GM21390 (cell line): ENCODE measurements around the gene STK38L.

ENCODE experiments used
- ATAC-seq: cut with Tn5 transposase; IDR thresholded peaks from one replicate; pipeline ENCODE4 v1.9.1; 2021; ENCODE audit not compliant: unreplicated experiment

The STK38L gene

DNA sequence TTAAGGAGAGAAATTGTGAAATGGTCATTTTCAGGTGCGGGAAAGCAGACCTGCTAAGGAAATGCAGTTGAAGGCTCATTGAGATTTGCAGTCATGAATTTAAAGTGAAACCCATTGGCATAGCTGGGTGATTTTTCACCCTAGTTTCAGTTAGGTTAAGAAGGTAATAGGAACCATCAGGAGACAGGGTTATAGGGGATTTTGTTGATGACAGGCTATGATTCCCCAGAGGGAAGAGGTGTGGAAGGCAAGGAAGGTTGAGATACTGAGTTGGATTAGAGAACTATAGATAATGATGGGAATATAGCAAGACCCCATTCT lies 65.9 kb downstream of the STK38L start:
- no peak for ATAC-seq

DNA sequence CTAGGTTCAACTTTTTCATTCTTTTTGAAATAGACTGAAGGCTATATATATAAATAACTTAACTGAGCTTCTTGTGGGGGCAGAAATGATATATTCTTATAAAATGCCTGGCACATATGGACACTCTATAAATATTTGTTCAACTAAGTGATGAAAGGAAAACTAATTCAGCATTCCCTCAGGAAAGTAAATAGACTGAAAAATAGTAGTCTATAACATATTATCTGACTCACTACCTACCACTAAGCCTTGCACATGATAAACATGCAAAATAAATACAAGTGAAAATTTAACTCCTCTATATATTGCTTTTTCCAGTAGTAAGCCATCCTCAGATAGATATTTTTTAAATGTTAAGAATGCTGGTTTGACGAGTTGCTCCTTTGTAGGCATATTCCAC lies 72.9 kb downstream of the STK38L start:
- ATAC-seq, result no peak

DNA sequence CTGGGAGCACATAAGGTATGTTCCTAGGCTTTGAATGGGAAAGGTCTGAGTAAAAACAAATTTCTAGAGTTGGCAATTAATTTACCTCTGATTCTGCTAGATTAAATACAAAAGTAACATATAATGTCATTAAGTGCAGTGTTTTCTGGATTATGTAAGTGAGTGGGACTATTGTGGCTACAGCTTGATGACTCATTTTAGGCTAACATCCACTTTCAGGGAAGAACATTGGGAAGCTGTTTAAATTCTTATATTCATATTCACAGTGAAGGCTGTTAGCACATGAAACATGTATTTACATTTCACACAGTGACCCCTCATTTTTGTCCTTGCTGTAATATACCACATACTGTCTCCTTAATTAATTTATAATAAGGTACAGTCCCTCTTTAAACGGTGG lies 75.3 kb downstream of the STK38L start:
- no peak for ATAC-seq

DNA sequence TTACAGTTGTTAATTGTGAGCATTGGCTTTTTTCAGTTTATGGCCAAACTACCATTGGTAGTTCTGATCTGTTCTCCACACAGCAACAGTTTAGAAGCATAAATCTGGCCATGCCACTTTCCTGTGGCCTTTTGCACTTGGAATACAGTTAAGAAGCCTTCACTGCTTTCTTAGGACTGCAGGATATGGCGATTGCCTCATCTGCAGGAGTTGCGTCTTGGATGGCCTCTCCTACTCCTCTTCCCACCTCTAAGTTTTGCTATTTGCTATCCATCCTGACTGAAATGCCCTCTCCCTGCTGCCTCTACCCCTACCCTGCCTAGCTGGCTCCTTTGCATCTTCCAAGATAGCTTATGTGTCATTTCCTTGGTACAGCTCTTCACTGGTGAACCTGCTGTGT lies 75.8 kb downstream of the STK38L start:
- ATAC-seq, result no peak

DNA sequence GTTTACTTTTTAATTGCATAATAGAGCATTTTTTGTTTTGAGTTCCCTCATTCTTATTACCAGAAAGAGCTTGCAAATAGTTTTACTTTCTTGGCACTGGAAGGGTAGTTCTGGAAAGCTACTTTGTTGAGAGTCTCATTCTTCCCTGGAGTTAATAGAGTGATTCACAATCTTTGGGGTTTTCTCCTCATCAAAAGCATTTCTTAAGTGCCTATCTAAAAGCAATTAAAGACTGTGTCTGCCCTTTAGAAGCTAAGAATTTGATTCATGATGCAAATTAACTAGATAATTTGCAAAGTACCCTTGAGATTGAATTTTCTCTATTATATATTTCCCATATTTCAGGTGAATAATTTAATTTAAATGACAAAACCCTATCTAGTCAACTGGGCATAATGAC lies 80.4 kb downstream of the STK38L start:
- no peak for ATAC-seq

DNA sequence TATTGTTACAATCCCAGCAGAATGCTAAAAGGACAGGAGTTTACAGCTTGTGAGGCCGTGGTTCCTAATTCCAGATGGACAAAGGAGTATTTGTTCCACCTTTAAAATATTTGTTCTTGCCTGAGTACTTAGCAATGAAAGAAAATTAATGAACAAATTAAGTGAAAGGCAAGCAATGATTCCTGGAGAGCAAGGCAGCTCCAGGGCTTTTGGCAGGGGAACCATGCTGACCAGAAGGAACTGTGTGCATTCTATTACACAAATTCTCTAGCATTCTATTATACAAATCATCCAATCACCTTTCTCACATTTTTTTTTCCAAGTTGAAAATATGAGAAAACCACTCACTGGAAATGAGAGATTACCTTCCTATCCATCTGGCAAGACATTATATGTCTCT lies 86.8 kb downstream of the STK38L start:
- no peak for ATAC-seq

DNA sequence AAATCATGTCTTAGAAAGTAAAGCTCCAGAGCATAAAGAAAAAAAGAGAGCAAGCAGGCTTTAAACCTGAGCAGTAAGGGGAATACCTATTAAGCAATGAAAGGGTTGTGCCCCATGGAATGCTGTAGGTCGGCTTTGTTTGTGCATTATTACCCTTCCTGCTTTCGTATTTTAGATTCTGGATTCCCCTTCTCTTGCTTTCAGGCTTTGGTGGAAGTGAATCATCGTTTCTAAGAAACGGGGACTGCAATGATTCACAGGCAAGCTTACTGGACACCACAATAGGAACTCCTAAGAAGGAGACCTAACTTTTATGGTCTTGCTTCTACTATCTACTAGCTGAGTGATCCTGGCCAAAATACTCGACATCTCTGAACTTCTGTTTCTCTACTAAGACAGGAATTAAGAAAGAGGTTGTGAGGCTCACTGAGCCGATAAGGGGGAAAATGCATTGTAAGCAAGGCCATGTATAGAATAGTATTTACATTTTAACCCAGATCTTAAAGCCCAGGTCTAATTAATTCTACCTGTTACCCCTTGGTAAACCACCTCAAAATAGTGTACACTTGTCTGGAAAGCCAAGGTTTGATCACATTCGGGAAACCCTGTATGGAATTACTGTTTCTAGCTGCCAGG lies 87.3 kb downstream of the STK38L start:
- ATAC-seq, result peak; percentile 42

DNA sequence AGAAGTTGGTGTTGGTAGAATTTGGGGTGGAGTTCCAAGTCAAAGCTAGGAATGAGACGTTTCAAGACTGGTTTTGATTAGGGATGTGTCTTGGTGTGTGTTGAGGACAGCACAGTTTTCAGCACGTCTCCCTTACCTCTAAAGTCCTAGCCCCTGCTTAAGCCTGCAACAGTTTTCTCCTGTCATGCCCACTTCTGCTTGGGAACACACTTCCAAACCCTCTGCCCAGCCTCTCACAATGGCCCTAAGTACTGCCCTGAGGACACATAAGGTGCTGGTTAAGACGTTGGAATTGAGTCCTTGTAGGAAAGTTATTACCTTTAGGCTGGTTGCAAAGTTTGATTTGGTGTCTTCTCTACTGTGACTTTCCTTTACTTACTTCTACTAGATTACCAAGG lies 87.8 kb downstream of the STK38L start:
- no peak for ATAC-seq

DNA sequence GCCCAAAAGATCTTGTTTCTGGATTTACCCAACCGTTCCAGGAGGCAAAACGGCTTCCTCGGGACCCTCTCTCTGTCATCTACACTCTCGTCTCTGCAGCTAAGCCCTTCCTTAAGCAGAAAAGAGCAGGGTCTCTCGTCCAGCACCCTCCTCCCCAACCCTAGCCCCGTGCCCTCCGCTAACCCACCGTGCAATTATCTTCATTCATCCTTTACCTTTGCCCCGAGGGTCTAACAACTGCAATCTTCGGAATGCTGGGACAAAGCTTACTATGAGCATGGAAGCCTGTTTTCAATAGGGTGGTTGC lies 88.3 kb downstream of the STK38L start:
- no peak for ATAC-seq

DNA sequence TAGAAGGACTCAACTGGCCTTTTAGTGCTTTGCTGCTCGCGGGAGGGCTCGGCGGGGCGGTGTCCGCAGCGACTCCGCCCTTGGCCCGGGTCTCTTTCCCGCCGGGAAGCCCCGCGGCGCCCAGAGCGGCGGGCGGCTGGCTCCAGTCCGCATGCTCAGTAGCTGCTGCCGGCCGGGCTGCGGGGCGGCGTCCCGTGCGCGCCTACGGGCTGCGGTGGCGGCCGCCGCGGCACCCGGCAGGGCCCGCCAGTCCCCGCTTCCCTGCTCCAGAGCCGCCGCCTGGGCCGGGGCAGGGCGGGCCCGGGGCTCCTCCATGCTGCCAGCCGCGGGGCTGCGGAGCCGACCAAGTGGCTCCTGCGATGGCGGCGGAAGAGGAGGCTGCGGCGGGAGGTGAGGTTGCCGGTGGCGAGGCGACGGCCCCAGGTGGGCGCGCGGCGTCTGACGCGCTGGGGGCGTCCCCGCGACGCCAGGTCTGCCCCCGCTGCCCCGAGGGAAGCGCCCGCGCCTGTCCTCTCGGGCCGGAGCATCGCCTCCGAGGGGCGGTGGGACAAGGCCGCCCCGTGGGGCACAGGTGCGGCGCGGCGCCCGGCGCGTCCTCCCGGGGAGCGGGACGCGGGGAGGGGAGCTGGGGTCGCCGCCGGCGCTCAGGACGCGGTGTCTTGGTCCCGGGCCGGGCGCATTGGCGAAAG lies 88.8 kb downstream of the STK38L start, which contains the start of gene BMAL2:
Gene BMAL2 (plus strand): TSS at position 123 of the 689 bp plus-strand sequence. CDS start 237 bp downstream, at position 360.
- ATAC-seq, result peak; percentile 34

DNA sequence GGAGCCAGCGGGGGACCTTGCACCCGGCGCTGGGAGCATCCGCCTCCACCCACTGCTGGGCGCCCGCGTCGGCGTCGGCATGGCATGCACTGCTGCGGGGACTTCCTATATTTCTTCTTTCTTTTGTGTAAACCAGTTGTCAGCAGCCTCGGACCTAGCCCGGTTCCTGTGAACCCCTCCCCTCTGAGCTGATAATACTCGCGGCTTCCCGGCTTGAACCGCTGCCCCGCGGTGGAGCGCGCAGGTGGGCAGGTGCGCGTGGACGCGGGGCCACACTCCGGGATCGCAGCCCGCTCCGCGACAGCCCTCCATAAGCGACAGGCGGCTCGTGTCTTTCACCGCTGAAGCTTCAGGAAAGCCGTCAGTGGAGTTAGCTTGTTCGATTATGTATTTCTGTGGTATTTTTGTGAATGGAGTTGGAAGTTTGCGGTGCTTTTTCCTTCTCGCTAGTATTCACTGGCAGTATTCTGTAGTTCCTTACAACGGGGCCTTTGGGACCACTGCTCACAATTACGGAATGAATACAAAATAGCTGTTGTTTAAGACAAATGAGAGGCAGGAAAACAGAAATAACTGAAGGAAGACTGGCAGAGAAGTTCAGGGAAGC lies 89.4 kb downstream of the STK38L start:
- ATAC-seq, result peak; percentile 20

DNA sequence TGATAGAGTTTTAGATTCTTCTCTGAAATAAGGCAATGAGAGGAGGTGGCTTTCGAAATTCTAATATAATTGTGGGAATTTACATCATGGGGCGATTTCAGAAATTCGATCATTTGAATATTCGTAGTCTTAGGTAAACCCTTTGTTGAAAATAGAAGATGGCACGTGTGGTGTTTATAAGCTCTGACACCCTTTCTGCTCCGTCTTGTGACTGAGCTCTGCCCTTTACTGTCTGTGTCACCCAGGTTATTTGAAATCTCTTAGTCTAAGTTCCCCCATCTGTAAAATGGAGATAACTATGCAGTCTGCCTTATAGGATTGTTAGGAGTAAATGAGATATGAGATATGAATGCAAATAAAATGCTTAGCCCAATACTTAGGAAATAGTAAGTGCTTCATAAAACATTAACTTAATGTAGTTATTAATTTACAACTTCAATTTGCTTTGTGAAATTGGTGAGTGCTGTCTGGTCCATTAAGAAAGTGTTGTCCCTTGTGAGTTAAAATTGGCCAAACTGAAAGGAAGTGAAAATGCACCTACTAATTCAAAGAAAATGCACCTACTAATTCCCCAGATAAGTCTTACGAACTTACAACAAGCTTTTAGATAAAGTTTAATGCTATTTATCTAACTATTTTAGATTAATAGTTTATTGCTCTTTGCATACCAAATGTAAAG lies 90.1 kb downstream of the STK38L start:
- no peak for ATAC-seq

DNA sequence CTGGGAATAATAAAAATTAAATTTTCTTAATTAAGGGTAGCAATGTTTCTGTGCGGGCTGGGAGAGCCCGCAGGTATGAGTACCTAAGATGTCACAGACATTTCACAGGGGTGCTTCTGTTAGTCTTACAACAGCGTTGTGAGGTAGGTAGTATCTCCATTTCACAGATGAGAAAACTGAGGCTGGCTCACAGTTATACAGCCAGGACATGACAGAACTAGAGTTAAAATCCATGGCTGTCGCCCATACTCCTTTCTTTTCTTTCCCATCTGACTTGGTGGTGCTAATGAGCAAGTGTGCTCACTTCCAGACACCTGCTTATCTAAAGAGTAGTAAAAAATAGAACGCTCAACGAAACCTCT lies 90.6 kb downstream of the STK38L start:
- no peak for ATAC-seq

DNA sequence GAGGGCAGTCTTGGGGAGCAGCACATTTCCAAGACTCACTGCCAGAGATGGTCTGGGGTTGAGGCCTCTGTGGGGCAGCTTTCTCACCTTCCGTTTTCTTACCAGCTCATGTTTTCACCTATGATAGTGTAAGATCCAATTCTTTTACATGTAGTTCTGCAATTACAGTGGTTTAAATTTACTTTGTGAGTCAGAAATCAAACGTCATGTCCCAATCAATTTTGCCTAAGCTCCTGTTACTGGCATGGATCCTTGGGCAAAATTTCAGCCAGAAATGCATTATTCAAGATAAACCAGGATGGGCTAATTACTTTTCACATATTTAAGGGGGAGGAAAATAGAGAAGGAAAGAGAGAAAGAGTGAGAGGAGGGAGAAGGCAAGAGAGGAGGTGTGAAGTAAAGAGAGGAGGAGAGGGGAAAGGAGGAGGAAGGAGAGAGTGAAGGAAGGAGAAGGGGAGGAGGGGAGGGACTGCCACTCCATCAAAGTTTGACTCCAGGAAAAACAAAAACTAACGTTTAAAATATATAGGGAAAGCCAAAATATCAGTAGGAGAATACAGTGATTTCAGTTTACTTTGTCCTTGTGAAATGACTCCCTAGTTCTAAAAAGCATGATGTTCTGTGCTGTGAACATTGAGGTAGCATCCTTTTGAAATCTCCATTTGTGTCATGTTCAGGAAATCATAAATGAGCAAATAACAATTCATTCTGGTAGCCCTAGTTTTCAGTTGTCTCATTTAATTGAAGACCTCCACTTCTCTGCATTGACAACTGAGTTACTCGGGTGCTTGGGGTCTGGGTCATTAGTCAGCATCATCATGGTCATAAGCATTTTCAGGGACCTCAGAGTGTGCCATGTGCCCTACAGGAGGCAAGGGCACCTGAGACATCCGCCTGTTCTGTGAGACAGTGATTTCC lies 91.5 kb downstream of the STK38L start:
- no peak for ATAC-seq

DNA sequence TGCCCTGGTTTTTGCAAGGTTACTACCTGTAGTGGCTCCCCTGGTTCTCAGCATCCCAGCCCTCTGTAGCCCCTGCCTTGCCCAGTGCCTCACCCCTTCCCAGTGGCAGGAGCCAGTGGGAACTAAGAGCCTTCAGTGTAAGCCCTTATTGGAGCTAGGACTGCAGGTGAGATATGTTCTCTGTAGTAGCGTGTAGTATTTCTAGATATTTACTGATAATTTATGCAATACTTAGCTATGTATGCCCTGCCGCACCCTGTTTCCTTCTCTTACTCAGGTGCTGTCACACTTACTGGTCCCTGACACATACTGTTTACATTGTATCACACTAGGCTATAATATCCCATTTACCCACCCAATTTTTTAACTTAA lies 92.2 kb downstream of the STK38L start:
- ATAC-seq, result no peak

DNA sequence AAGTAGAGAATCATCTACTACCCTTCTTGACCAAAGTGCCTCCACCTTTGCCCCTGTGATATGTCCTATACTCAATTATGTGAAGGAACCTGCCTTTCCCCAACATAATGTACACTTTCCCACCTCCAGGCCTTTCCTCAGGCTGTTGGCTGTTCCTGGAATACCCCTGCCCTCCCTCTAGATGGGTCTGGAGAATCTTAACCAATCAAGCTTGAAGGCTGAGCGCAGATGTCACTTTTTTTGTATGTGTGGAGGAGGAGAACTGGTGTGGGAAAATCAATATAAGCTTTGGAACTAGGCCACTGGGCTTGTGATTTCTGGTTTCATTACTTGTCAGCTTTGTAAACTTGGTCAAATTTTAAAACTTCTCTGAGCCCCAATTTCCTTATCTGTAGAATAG lies 93.3 kb downstream of the STK38L start:
- ATAC-seq, result no peak

DNA sequence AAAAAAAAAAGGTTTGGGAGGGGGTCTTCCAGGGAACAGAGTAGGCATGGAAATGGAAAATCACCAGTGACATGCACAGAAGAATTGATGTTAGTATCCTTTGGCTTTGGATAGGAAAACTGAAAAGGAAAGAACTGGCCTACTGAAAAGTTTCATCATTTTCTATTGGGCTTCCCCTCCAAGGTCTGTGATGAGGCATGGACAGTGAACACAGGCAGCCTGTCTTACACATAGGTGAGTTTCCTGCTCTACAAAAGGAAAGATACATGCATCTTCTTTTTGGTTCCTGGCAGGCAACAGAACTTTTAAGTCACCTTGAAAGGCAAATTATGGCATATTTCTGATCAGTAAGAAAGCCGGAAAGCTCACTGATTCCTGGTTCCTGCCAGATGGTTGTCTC lies 94.4 kb downstream of the STK38L start:
- ATAC-seq, result no peak

DNA sequence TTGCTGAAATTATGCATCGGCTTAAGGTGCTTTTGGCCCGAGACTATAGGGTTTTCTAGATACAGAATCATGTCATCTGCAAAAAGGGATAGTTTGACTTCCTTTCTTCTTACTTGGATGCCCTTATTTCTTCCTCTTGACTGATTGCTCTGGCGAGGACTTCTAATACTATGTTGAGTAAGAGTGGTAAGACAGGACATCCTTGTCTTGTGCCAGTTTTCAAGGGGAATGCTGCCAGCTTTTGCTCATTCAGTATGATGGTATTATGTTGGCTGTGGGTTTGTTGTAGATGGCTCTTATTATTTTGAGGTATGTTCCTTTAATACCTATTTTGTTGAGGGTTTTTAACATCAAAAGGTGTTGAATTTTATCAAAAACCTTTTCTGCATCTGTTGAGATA lies 96.9 kb downstream of the STK38L start:
- ATAC-seq, result no peak

DNA sequence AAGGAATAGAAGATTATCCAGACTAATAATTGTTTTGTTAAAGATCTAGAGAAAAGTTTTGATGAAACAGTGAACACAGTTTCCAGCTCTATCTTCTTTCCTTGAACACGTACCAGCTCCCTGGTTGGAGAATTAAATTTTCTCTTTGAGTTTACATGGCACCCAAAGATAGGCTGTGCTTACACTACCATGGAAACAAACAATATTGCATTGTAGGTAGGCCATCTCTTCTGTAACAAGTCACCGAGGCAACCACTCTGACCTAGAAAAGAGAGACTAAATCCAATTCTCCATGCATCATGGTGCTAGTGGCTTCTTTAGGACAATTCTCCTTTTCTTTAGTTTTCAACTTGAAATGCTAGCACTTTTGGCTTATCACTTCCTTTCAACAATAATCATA lies 98.5 kb downstream of the STK38L start:
- ATAC-seq, result no peak

DNA sequence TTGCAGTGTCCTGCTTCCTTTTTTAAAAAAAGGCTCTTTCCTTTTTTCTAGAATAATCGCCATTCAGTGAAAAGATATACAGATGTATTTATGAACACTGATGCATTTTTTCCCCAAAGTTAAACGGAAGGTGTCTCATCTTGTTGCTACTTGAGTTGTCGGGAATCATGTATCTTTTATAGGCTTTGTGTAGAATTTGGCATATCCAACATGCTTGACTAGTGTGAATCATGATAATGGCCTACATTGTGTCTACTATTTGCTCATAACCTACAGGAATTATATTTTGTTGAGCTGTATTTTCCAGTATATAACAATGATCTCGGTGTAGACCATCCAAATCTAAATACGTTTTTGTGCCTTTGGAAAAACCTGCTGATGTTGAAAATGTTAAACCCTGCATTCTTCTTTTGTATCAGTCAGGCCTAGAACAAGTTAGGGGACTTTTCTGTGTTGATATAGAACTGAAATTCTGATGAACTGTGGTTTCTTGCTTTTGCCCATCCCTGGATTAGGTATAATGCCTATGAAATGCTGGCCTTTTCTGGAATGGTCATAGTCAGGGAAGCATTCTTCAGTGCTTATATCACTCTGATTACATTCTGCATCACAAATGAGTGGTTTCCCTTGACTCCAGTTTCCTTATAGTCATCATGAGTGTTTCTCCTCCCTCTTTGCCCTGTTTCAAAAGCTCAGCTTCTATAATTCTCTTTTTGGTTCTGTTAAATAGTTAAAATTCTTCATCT lies 99.3 kb downstream of the STK38L start:
- ATAC-seq, result no peak

DNA sequence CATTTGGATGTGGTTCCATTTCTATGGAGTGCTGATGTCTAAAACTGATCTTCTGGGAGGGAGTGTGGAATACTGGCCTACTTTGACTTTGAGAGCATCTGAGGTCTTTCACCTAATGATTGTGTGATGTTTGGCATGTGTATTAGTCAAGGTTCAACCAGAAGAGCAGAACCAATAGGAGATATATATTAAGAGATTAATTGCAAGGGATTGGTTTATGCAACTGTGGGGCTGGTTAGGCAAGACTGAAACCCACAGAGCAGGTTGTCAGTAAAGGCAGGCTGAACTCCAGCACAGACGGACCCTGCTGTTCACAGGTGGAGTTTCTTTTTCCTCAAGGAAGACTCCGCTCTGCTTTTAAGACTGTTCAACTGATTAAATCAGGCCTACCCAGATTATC lies 100.2 kb downstream of the STK38L start:
- no peak for ATAC-seq
